GM12891 (cell line): ENCODE data around the gene GALK1.

Experiments used
- POLR2A ChIP-seq: IDR thresholded peaks from 2 replicates; pipeline ENCODE4 v1.6.1; 2011; ENCODE audit warnings: low read depth, low read length, control low read depth
- TAF1 ChIP-seq: IDR thresholded peaks from 2 replicates; pipeline ENCODE4 v1.6.1; 2011; ENCODE audit warnings: low read depth, low read length, control low read depth

DNA sequence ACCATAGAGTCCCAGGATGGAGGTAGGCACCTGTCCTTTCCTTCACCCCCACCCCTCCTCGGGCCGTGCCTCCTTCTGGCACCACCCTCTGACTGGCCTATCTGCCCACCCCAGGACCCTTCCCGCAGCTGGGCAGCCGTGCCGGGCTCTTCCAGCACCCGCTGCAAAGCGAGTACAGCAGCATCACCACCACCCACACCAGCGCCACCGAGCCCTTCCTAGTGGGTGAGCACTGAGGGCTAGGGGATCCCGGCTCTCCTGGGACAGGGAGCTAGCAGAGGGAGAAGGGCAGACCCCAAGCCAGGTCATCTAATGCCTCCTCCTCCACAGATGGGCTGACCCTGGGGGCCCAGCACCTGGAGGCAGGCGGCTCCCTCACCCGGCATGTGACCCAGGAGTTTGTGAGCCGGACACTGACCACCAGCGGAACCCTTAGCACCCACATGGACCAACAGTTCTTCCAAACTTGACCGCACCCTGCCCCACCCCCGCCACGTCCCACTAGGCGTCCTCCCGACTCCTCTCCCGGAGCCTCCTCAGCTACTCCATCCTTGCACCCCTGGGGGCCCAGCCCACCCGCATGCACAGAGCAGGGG, 7.8 kb downstream of the GALK1 start:
- TF ChIP-seq TAF1 (no peak), POLR2A (no peak)
